ENCODE results near the gene DYNC1LI2.

Gene DYNC1LI2

GRCh38 chr16:66677179-66677578, 74.2 kb downstream of the DYNC1LI2 start:
- Histone ChIP-seq H3K4me3 (no peak overlapping the region), H3K27ac (no peak overlapping the region), H3K36me3 (no peaks in the 10 kb centered on the region), H3K27me3 (no peaks in the 10 kb centered on the region), H3K4me1 (no peaks in the 10 kb centered on the region), H3K9me3 (no peaks in the 10 kb centered on the region)
- intact Hi-C loops (cut with DNase I; ENCODE audit: low total_unique reads), result no loop called here
- TF ChIP-seq, protein P1, sequence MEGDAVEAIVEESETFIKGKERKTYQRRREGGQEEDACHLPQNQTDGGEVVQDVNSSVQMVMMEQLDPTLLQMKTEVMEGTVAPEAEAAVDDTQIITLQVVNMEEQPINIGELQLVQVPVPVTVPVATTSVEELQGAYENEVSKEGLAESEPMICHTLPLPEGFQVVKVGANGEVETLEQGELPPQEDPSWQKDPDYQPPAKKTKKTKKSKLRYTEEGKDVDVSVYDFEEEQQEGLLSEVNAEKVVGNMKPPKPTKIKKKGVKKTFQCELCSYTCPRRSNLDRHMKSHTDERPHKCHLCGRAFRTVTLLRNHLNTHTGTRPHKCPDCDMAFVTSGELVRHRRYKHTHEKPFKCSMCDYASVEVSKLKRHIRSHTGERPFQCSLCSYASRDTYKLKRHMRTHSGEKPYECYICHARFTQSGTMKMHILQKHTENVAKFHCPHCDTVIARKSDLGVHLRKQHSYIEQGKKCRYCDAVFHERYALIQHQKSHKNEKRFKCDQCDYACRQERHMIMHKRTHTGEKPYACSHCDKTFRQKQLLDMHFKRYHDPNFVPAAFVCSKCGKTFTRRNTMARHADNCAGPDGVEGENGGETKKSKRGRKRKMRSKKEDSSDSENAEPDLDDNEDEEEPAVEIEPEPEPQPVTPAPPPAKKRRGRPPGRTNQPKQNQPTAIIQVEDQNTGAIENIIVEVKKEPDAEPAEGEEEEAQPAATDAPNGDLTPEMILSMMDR (IDR thresholded peaks at IDR 0.05), result no peak
- no peak for DNase-seq

- no peak for DNase-seq
- H3K4me3 ChIP-seq, result no peak overlapping the region
- intact Hi-C loops (cut with DNase I; ENCODE audit: low total_unique reads), result no loop called here
- no peaks in the 10 kb centered on the region for H3K9me3 ChIP-seq
- no peaks in the 10 kb centered on the region for H3K36me3 ChIP-seq
- no peaks in the 10 kb centered on the region for H3K27me3 ChIP-seq
- no peaks in the 10 kb centered on the region for H3K4me1 ChIP-seq
- TF ChIP-seq, protein P1 (IDR thresholded peaks at IDR 0.05), result no peak
- H3K27ac ChIP-seq, result no peak overlapping the region
These were observed 74.8 kb downstream of the DYNC1LI2 start for GRCh38 chr16:66676599-66676998.

DNA sequence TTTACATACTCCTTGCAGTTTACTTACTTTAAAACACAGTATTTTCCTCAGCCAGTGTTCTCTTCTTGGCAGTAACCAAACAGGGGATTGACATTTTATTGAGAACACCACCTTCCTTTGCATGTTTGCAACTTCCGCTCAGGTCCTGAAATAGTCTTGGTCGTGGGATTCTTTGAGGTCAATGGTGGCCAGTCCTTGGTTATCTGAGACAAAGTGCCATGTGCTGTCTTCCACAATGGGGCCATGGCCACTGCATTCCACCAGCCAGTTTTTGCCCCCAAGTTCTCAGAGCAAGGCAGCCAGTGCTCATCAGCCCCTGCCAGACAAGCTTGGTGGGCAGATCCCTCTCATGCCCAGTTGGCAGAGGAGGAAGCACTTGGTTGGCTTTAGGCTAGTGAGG, 77.7 kb downstream of the DYNC1LI2 start:
- H3K4me3 ChIP-seq, result no peak overlapping the region

More for the DNA sequence above, 77.7 kb downstream of the DYNC1LI2 start:
- intact Hi-C loops (cut with DNase I; ENCODE audit: low total_unique reads), result no loop called here
- no peaks in the 10 kb centered on the region for H3K27me3 ChIP-seq
- DNase-seq, result no peak
- H3K27ac ChIP-seq, result no peak overlapping the region
- TF ChIP-seq, protein P1 (IDR thresholded peaks at IDR 0.05), result no peak
- H3K36me3 ChIP-seq, result no peaks in the 10 kb centered on the region
- no peaks in the 10 kb centered on the region for H3K9me3 ChIP-seq
- no peaks in the 10 kb centered on the region for H3K4me1 ChIP-seq

Data from tibial artery (tissue), 4 donors.